WTC11 (cell line): ENCODE measurements around the gene GUCY1B1.

Source experiments
- CREB1 ChIP-seq: sonication (generic); formaldehyde crosslinking; IDR thresholded peaks from 2 replicates; pipeline ENCODE4 v1.8.0; 2023; ENCODE audit warnings: mild to moderate bottlenecking, missing genetic modification reagents
- IRF1 ChIP-seq: sonication (generic); formaldehyde crosslinking; IDR thresholded peaks from 2 replicates; pipeline ENCODE4 v1.8.0; 2023; ENCODE audit warnings: missing genetic modification reagents
- NFATC4 ChIP-seq: fragments of 250-450 bp; sonication (Bioruptor Pico); IDR thresholded peaks from 2 replicates; pipeline ENCODE4 v1.9.0; 2021; ENCODE audit warnings: mild to moderate bottlenecking
- NFYB ChIP-seq: sonication (generic); formaldehyde crosslinking; conservative IDR thresholded peaks from 2 replicates; pipeline ENCODE4 v1.8.0; 2022; ENCODE audit warnings: low read depth, missing genetic modification reagents
- SP1 ChIP-seq: sonication (generic); formaldehyde crosslinking; conservative IDR thresholded peaks from 2 replicates; pipeline ENCODE4 v1.8.1; 2022; ENCODE audit warnings: missing genetic modification reagents
- ZNF219 ChIP-seq: sonication (generic); formaldehyde crosslinking; IDR thresholded peaks from 2 replicates; pipeline ENCODE4 v1.8.0; 2023; ENCODE audit warnings: missing genetic modification reagents, mild to moderate bottlenecking, borderline replicate concordance
- TF ChIP-seq, protein P1 (sequence below): fragments of 200-600 bp; IDR thresholded peaks from 2 replicates; pipeline ENCODE4 v1.8.0; 2022; ENCODE audit warnings: antibody characterized with exemption
- TF ChIP-seq, protein P2 (sequence below): sonication (generic); formaldehyde crosslinking; IDR thresholded peaks from 2 replicates; pipeline ENCODE4 v1.8.1; 2023; ENCODE audit warnings: mild to moderate bottlenecking, missing genetic modification reagents, borderline replicate concordance
- TF ChIP-seq, protein P3 (sequence below): sonication (generic); formaldehyde crosslinking; IDR thresholded peaks from 2 replicates; pipeline ENCODE4 v1.8.1; 2022; ENCODE audit warnings: mild to moderate bottlenecking, missing genetic modification reagents, moderate library complexity, borderline replicate concordance
- TF ChIP-seq, protein P4 (sequence below): sonication (generic); formaldehyde crosslinking; IDR thresholded peaks from 2 replicates; pipeline ENCODE4 v1.8.1; 2023; ENCODE audit warnings: mild to moderate bottlenecking, missing genetic modification reagents
- TF ChIP-seq, protein P5 (sequence below): sonication (generic); formaldehyde crosslinking; conservative IDR thresholded peaks from 2 replicates; pipeline ENCODE4 v1.8.1; 2022; ENCODE audit warnings: mild to moderate bottlenecking, missing genetic modification reagents
- TF ChIP-seq, protein P6 (sequence below): sonication (generic); formaldehyde crosslinking; IDR thresholded peaks from 2 replicates; pipeline ENCODE4 v1.8.0; 2022; ENCODE audit warnings: mild to moderate bottlenecking, missing genetic modification reagents

DNA sequence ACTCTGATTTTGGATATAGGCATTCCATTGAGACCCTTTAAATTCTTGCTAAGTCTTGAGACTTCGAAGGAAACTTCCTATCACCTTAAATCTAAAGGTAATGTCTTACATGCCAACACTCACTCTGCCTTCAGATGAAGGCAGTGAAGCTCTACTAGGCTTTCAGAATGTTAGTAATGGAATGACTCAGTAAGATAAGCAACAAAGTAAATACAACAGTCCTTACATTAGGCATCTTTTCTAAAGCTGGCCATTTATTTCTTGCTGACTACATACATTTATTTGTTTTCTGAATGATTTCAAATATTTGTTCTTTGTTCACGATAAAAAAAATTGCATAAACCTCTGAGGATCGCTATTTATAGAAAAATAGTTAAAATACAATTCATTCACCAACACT, 63.8 kb downstream of the GUCY1B1 start:
- TF ChIP-seq, protein P1, sequence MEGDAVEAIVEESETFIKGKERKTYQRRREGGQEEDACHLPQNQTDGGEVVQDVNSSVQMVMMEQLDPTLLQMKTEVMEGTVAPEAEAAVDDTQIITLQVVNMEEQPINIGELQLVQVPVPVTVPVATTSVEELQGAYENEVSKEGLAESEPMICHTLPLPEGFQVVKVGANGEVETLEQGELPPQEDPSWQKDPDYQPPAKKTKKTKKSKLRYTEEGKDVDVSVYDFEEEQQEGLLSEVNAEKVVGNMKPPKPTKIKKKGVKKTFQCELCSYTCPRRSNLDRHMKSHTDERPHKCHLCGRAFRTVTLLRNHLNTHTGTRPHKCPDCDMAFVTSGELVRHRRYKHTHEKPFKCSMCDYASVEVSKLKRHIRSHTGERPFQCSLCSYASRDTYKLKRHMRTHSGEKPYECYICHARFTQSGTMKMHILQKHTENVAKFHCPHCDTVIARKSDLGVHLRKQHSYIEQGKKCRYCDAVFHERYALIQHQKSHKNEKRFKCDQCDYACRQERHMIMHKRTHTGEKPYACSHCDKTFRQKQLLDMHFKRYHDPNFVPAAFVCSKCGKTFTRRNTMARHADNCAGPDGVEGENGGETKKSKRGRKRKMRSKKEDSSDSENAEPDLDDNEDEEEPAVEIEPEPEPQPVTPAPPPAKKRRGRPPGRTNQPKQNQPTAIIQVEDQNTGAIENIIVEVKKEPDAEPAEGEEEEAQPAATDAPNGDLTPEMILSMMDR: no peak
- no peak for TF ChIP-seq IRF1 (CRISPR knock-in tag)
- TF ChIP-seq NFYB (CRISPR knock-in tag): no peak
- TF ChIP-seq, protein P2, sequence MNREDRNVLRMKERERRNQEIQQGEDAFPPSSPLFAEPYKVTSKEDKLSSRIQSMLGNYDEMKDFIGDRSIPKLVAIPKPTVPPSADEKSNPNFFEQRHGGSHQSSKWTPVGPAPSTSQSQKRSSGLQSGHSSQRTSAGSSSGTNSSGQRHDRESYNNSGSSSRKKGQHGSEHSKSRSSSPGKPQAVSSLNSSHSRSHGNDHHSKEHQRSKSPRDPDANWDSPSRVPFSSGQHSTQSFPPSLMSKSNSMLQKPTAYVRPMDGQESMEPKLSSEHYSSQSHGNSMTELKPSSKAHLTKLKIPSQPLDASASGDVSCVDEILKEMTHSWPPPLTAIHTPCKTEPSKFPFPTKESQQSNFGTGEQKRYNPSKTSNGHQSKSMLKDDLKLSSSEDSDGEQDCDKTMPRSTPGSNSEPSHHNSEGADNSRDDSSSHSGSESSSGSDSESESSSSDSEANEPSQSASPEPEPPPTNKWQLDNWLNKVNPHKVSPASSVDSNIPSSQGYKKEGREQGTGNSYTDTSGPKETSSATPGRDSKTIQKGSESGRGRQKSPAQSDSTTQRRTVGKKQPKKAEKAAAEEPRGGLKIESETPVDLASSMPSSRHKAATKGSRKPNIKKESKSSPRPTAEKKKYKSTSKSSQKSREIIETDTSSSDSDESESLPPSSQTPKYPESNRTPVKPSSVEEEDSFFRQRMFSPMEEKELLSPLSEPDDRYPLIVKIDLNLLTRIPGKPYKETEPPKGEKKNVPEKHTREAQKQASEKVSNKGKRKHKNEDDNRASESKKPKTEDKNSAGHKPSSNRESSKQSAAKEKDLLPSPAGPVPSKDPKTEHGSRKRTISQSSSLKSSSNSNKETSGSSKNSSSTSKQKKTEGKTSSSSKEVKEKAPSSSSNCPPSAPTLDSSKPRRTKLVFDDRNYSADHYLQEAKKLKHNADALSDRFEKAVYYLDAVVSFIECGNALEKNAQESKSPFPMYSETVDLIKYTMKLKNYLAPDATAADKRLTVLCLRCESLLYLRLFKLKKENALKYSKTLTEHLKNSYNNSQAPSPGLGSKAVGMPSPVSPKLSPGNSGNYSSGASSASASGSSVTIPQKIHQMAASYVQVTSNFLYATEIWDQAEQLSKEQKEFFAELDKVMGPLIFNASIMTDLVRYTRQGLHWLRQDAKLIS (CRISPR knock-in tag): no peak
- TF ChIP-seq, protein P3, sequence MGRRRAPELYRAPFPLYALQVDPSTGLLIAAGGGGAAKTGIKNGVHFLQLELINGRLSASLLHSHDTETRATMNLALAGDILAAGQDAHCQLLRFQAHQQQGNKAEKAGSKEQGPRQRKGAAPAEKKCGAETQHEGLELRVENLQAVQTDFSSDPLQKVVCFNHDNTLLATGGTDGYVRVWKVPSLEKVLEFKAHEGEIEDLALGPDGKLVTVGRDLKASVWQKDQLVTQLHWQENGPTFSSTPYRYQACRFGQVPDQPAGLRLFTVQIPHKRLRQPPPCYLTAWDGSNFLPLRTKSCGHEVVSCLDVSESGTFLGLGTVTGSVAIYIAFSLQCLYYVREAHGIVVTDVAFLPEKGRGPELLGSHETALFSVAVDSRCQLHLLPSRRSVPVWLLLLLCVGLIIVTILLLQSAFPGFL: no peak
- TF ChIP-seq, protein P4, sequence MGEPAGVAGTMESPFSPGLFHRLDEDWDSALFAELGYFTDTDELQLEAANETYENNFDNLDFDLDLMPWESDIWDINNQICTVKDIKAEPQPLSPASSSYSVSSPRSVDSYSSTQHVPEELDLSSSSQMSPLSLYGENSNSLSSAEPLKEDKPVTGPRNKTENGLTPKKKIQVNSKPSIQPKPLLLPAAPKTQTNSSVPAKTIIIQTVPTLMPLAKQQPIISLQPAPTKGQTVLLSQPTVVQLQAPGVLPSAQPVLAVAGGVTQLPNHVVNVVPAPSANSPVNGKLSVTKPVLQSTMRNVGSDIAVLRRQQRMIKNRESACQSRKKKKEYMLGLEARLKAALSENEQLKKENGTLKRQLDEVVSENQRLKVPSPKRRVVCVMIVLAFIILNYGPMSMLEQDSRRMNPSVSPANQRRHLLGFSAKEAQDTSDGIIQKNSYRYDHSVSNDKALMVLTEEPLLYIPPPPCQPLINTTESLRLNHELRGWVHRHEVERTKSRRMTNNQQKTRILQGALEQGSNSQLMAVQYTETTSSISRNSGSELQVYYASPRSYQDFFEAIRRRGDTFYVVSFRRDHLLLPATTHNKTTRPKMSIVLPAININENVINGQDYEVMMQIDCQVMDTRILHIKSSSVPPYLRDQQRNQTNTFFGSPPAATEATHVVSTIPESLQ (CRISPR knock-in tag): no peak
- TF ChIP-seq, protein P5, sequence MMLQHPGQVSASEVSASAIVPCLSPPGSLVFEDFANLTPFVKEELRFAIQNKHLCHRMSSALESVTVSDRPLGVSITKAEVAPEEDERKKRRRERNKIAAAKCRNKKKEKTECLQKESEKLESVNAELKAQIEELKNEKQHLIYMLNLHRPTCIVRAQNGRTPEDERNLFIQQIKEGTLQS: no peak
- TF ChIP-seq, protein P6, sequence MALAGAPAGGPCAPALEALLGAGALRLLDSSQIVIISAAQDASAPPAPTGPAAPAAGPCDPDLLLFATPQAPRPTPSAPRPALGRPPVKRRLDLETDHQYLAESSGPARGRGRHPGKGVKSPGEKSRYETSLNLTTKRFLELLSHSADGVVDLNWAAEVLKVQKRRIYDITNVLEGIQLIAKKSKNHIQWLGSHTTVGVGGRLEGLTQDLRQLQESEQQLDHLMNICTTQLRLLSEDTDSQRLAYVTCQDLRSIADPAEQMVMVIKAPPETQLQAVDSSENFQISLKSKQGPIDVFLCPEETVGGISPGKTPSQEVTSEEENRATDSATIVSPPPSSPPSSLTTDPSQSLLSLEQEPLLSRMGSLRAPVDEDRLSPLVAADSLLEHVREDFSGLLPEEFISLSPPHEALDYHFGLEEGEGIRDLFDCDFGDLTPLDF: no peak
- TF ChIP-seq ZNF219: no peak
- TF ChIP-seq NFATC4 (CRISPR knock-in tag): no peak
- no peak for TF ChIP-seq CREB1
- no peak for TF ChIP-seq SP1 (CRISPR knock-in tag)
